ENCODE data around the gene PROS1.
A peak's percentile ranks its signal among the peaks of the same experiment; 100 is the strongest.

The PROS1 gene

GRCh38 chr3:94011233-94011711 is 37.6 kb upstream of the PROS1 start:
- no peaks in the 10 kb centered on the region for H3K27me3 ChIP-seq (ENCODE audit: insufficient read depth, low read depth, severe bottlenecking)
- H3K9me3 ChIP-seq (ENCODE audit: severe bottlenecking) = no peaks in the 10 kb centered on the region
- no peak for DNase-seq
- no peak overlapping the region for H3K4me3 ChIP-seq (ENCODE audit: low read depth, low read length)
- H3K27ac ChIP-seq = no peak overlapping the region
- no peak for TF ChIP-seq CTCF (IDR thresholded peaks at IDR 0.05; ENCODE audit: low read depth, low read length)
- no peaks in the 10 kb centered on the region; the same call in 1 of the 2 replicates for H3K36me3 ChIP-seq

DNA sequence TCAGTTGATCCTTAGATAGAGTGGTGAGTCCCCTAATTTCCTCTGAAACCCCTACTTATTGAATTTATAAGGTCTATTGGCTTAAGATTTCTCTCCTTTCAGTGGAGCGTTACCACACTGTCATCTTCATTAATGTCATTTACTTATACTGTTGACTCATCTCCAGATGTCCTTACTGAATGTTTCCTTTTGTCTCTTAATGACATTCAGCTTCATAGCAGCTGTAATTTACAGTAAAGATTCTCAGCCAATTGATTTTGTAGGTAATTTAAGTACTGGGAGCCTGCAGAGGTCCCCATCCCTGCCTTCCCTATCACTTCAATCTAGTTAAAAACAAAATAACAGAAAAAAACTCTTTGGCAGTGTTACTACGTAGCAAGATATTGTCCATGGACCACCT is 35.9 kb upstream of the PROS1 start:
- Histone ChIP-seq H3K4me3 (ENCODE audit: low read depth, low read length) (no peak overlapping the region), H3K27ac (no peak overlapping the region), H3K27me3 (ENCODE audit: insufficient read depth, low read depth, severe bottlenecking) (no peaks in the 10 kb centered on the region), H3K9me3 (ENCODE audit: severe bottlenecking) (no peaks in the 10 kb centered on the region), H3K36me3 (no peaks in the 10 kb centered on the region; the same call in 1 of the 2 replicates)
- DNase-seq = no peak
- no peak for TF ChIP-seq CTCF (IDR thresholded peaks at IDR 0.05; ENCODE audit: low read depth, low read length)

DNA sequence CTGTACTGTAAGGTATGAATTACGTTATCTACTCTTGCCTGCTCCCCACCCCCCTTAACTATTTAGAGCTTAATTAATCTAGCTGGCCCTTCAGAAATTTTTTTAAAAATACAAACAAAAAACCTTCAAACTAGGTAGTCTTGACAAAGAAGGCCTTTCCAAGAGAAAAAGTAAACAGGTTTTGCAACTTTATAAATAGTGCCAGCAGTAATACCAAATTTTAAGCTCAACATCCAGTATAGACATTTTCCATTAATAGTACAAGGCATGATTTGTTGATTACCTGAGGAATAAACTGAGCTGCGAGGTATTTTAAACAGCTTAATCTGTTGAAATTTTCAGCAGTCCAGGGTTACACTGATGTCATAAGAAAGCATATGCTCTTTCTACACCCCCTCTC is 34.6 kb upstream of the PROS1 start:
- Histone ChIP-seq H3K9me3 (ENCODE audit: severe bottlenecking) (no peaks in the 10 kb centered on the region), H3K27ac (no peak overlapping the region), H3K36me3 (no peaks in the 10 kb centered on the region; the same call in 1 of the 2 replicates), H3K27me3 (ENCODE audit: insufficient read depth, low read depth, severe bottlenecking) (no peaks in the 10 kb centered on the region), H3K4me3 (ENCODE audit: low read depth, low read length) (no peak overlapping the region)
- TF ChIP-seq CTCF (IDR thresholded peaks at IDR 0.05; ENCODE audit: low read depth, low read length) = no peak
- DNase-seq = no peak

- Histone ChIP-seq H3K27ac (no peak overlapping the region), H3K9me3 (ENCODE audit: severe bottlenecking) (no peaks in the 10 kb centered on the region), H3K36me3 (no peaks in the 10 kb centered on the region; the same call in 1 of the 2 replicates), H3K4me3 (ENCODE audit: low read depth, low read length) (no peak overlapping the region), H3K27me3 (ENCODE audit: insufficient read depth, low read depth, severe bottlenecking) (no peaks in the 10 kb centered on the region)
- no peak for DNase-seq
- TF ChIP-seq CTCF (IDR thresholded peaks at IDR 0.05; ENCODE audit: low read depth, low read length) = peak; percentile 65
Measured at GRCh38 chr3:94004301-94004910, 30.7 kb upstream of the PROS1 start.

DNA sequence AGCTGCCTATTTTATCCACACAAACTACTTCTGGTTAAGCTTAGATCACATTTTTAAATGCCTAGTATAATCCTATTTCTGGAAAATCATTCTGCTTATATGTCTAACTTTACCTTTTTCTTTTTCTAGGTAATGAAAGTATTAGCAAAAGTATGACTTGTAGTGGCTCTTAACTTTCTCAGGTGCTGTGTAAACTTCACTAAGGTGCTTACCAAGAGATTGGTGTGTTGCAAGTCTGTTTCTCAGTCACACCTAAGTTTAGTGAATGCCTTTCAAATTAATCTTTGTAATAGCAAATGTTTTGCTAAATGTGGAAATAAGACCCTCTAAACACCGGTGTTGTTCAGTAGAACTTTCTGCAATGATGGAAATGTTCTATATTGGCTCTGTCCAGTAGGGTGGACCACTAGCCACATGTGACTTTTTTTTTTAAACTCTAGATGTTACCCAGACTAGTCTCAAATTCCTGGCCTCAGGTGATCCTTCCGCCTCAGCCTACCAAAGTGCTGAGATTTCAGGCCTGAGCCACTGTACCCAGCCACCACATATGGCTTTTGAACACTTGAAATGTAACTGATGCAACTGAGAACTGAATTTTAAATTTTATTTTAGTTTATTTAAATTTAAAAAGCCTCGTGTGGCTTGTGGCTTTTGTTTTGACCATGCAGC is 28.3 kb upstream of the PROS1 start:
- no peak for TF ChIP-seq CTCF (IDR thresholded peaks at IDR 0.05; ENCODE audit: low read depth, low read length)
- no peak overlapping the region for H3K27ac ChIP-seq
- no peak for DNase-seq
- H3K27me3 ChIP-seq (ENCODE audit: insufficient read depth, low read depth, severe bottlenecking) = no peaks in the 10 kb centered on the region
- no peaks in the 10 kb centered on the region for H3K9me3 ChIP-seq (ENCODE audit: severe bottlenecking)
- H3K36me3 ChIP-seq = no peaks in the 10 kb centered on the region; the same call in 1 of the 2 replicates
- H3K4me3 ChIP-seq (ENCODE audit: low read depth, low read length) = no peak overlapping the region

All from WERI-Rb-1 (cell line).